AG09309 (cell line): ENCODE data around the gene ZNF764.
A peak's percentile ranks its signal among the peaks of the same experiment; 100 is the strongest.
"Not testable (repeated sequence)": the region's sequence is repeated elsewhere in the genome, so short reads cannot be mapped to it uniquely, and the experiment has no call there.

ENCODE experiments used
- DNase-seq: peaks from one replicate; pipeline ENCODE4 v3.0.0-alpha.2; 2010; ENCODE audit warnings: low read depth
- H3K4me3 ChIP-seq: 2 replicates; pipeline ENCODE4 v1.5.1; 2011; ENCODE audit warnings: mild to moderate bottlenecking, low read depth, low read length, moderate library complexity; ENCODE audit not compliant: control insufficient read depth
- CTCF ChIP-seq: IDR thresholded peaks from 2 replicates; pipeline ENCODE4 v1.5.1; 2011; ENCODE audit warnings: mild to moderate bottlenecking, low read depth, low read length, inconsistent platforms; ENCODE audit not compliant: insufficient read depth, control insufficient read depth; ENCODE audit errors: missing control alignments

ZNF764 gene

GRCh38 chr16:30601966-30602365 is 43.8 kb upstream of the ZNF764 start:
- no peak overlapping the region for H3K4me3 ChIP-seq
- TF ChIP-seq CTCF = no peak
- no peak for DNase-seq

- no peak for TF ChIP-seq CTCF
- no peak overlapping the region for H3K4me3 ChIP-seq
- no peak for DNase-seq
Observed at GRCh38 chr16:30600929-30601328, 42.8 kb upstream of the ZNF764 start.

GRCh38 chr16:30600215-30600614 is 42.0 kb upstream of the ZNF764 start:
- DNase-seq = no peak
- TF ChIP-seq CTCF = no peak
- H3K4me3 ChIP-seq = no peak overlapping the region

GRCh38 chr16:30592871-30593270 is 34.7 kb upstream of the ZNF764 start:
- no peak for TF ChIP-seq CTCF
- H3K4me3 ChIP-seq = no peak overlapping the region
- DNase-seq = no peak

- H3K4me3 ChIP-seq, DNase-seq: not testable (repeated sequence)
Observed at GRCh38 chr16:30590869-30591268, 32.7 kb upstream of the ZNF764 start.

- H3K4me3 ChIP-seq, DNase-seq: not testable (repeated sequence)
Observed at GRCh38 chr16:30589582-30589981, 31.4 kb upstream of the ZNF764 start.

GRCh38 chr16:30588651-30589050 is 30.5 kb upstream of the ZNF764 start:
- H3K4me3 ChIP-seq = no peak overlapping the region
- TF ChIP-seq CTCF = no peak
- DNase-seq = no peak

- TF ChIP-seq CTCF = peak; percentile 24
- peak within 1 kb of the TSS; percentile 73 for H3K4me3 ChIP-seq
- DNase-seq = peak; percentile 99
Observed at GRCh38 chr16:30585400-30586191, 27.4 kb upstream of the ZNF764 start, which contains the start of gene ZNF785. Gene ZNF785 (minus strand): TSS chr16:30585697. CDS start chr16:30585611, 86 bp downstream.
